A673 (cell line): Measurements from ENCODE around the gene SLC26A1. TPM values are rescaled to one million over a fixed set of nuclear protein-coding genes. Genes with fewer than 3 reads are reported as not detected.

Source experiments
- BruUV-seq: library from RNA; stranded (reverse); fragments of 400-500 nt; replicated peaks from 2 replicates; lab custom pipeline; 2021; lab: Mats Ljungman, UMichigan
- CTCF ChIA-PET: fragments of 300-600 bp; sonication (Branson Sonifier 250); formaldehyde crosslinking; loops from one replicate; lab custom pipeline; 2022; ENCODE audit warnings: antibody characterized with exemption; lab: Charles Lee
- POLR2A ChIA-PET: fragments of 300-600 bp; sonication (Branson Sonifier 250); formaldehyde crosslinking; loops from one replicate; lab custom pipeline; 2022; ENCODE audit warnings: antibody characterized with exemption; ENCODE audit not compliant: low non-redundant PET; lab: Charles Lee
- DNase-seq: peaks from one replicate; pipeline ENCODE4 v3.0.0-alpha.2; 2015; ENCODE audit warnings: low spot score
- H3K27ac ChIP-seq: fragments of 200-600 bp; sonication (generic); 2 replicates; pipeline ENCODE4 v1.5.1; 2016; ENCODE audit warnings: mixed run types, low read depth, mild to moderate bottlenecking, mixed read lengths, antibody characterized with exemption, low read length; ENCODE audit not compliant: poor library complexity, severe bottlenecking
- H3K27me3 ChIP-seq: fragments of 200-600 bp; sonication (generic); replicated peaks from 2 replicates; pipeline ENCODE4 v1.6.1; 2017; ENCODE audit warnings: mixed run types, low read depth, mild to moderate bottlenecking, mixed read lengths, antibody characterized with exemption, low read length; ENCODE audit not compliant: insufficient read depth, poor library complexity
- H3K36me3 ChIP-seq: fragments of 200-600 bp; sonication (generic); 2 replicates; pipeline ENCODE4 v1.6.1; 2016; ENCODE audit warnings: mixed run types, mild to moderate bottlenecking, mixed read lengths, antibody characterized with exemption, low read length; ENCODE audit not compliant: insufficient read depth, poor library complexity, severe bottlenecking
- H3K4me1 ChIP-seq: fragments of 200-600 bp; sonication (generic); 2 replicates; pipeline ENCODE4 v1.6.1; 2017; ENCODE audit warnings: mixed run types, mild to moderate bottlenecking, mixed read lengths, antibody characterized with exemption, low read length; ENCODE audit not compliant: insufficient read depth, poor library complexity, severe bottlenecking
- H3K4me3 ChIP-seq: fragments of 200-600 bp; sonication (generic); 2 replicates; pipeline ENCODE4 v1.5.1; 2016; ENCODE audit warnings: low read depth, mixed run types, mild to moderate bottlenecking, mixed read lengths, low read length; ENCODE audit not compliant: poor library complexity, severe bottlenecking
- H3K9me3 ChIP-seq: fragments of 200-600 bp; sonication (generic); 2 replicates; pipeline ENCODE4 v1.6.1; 2016; ENCODE audit warnings: mixed run types, low read depth, mild to moderate bottlenecking, mixed read lengths, antibody characterized with exemption, low read length; ENCODE audit not compliant: poor library complexity, severe bottlenecking
- CTCF ChIP-seq: fragments of 300-800, 200-600 bp; sonication (generic); conservative IDR thresholded peaks from 2 replicates; pipeline ENCODE4 v1.5.1; 2017; ENCODE audit warnings: low read depth, mild to moderate bottlenecking, antibody characterized with exemption, low read length, moderate library complexity, mixed read lengths
- EZH2 ChIP-seq: fragments of 200-600 bp; sonication (generic); IDR thresholded peaks from 2 replicates; pipeline ENCODE4 v1.6.1; 2017; ENCODE audit warnings: borderline replicate concordance, low read depth, mild to moderate bottlenecking, mixed read lengths, antibody characterized with exemption, low read length; ENCODE audit not compliant: poor library complexity, severe bottlenecking
- intact Hi-C: fragments of 100-400 bp; cut with micrococcal nuclease; formaldehyde crosslinking; loops from one replicate; pipeline ENCODE4 v1.10.0; 2022; ENCODE audit not compliant: unreplicated experiment
- total RNA-seq: library from RNA; stranded (reverse); gene quantifications from 2 replicates; pipeline ENCODE4 v1.2.3, GENCODE V29; 2021

Gene SLC26A1
- total RNA-seq, 1 experiment from 2014 or later = 0.30 TPM

DNA sequence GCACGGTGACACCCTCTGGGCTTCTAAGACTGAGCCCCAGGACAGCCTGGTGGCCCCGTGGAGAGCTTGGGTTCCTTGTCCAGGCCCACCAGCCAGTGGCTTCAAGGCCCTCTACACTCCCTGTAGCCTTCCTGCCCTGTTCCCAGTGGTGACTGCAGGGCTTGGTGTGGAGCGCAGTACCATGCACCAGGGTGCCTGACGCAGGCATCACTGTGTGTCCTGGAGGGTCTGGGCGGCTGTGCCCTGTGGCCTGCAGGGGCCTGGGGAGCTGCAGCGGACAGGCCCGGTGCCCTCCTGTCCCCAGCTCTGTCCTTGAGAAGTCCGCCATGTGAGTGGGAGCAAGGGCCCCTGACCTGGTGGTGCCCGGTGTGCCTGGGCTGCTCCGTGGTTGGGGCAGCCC is 22.5 kb upstream of the SLC26A1 start:
- BruUV-seq = no TSS peak
- no peaks in the 10 kb centered on the region for H3K9me3 ChIP-seq
- POLR2A ChIA-PET = no interaction called here
- H3K27ac ChIP-seq = no peak overlapping the region
- H3K4me3 ChIP-seq = no peak overlapping the region
- no peak for DNase-seq
- TF ChIP-seq CTCF (no peak), EZH2 (no peak)
- intact Hi-C loops = no loop called here
- H3K36me3 ChIP-seq = no peaks in the 10 kb centered on the region
- CTCF ChIA-PET = no interaction called here
- H3K4me1 ChIP-seq = peaks cover 11% of the 10 kb centered on the region
- H3K27me3 ChIP-seq = no peaks in the 10 kb centered on the region

- CTCF ChIA-PET = no interaction called here
- TF ChIP-seq CTCF (no peak), EZH2 (no peak)
- no peak overlapping the region for H3K4me3 ChIP-seq
- H3K9me3 ChIP-seq = no peaks in the 10 kb centered on the region
- no TSS peak for BruUV-seq
- no peaks in the 10 kb centered on the region for H3K27me3 ChIP-seq
- DNase-seq = no peak
- POLR2A ChIA-PET = no interaction called here
- H3K36me3 ChIP-seq = no peaks in the 10 kb centered on the region
- H3K27ac ChIP-seq = no peak overlapping the region
- peaks cover 16% of the 10 kb centered on the region for H3K4me1 ChIP-seq
- intact Hi-C loops = no loop called here
Measured at GRCh38 chr4:1015179-1015578, 22.0 kb upstream of the SLC26A1 start.

DNA sequence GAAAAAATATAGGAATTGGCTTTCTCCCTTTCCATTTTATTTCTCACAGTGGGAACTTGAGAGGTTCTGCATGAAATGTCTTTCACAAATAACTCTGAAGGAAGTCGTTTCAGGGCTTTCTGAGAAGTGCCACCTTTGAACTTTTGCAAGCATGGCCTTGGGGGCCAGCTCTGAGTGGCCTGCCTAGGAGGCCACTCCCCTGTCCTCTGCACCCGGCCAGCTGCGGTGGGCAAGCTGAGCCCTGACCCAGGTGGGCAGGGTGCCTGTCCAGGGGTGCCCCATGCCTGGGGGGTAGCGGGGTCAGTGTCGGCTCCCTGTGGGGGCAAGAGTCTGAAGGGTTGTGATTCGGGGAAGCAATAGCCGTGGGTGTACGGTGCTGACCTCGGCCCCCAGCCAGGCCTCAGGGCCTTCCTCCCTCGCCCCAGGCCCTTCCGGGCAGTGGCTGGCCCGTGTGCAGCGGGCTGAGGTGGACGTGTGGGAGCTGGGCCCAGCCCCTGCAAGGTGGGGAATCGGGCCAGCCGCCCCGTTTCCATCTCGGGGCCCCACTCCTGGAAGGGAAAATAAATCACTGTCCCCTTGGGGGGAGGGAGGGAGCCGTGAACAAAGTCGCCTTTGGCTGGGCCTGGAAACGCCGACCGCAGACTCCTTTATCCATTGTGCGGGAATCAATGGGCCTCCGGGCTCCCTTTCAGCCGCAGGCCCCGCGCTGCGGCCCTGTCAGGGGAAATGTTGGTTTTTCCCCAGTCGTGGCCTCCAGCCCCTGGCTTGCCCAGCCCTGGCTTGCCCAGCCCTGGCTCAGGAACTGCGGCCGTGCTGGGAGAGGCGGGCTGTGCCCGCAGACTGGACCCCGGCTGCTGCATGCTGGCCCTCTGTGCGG is 21.3 kb upstream of the SLC26A1 start:
- H3K4me3 ChIP-seq = no peak overlapping the region
- TSS peak; percentile 61 for BruUV-seq
- ChIA-PET CTCF (no interaction called here), POLR2A (no interaction called here)
- H3K27ac ChIP-seq = no peak overlapping the region
- TF ChIP-seq EZH2 (no peak), CTCF (no peak)
- H3K9me3 ChIP-seq = no peaks in the 10 kb centered on the region
- no peaks in the 10 kb centered on the region for H3K27me3 ChIP-seq
- intact Hi-C loops = no loop called here
- no peaks in the 10 kb centered on the region for H3K36me3 ChIP-seq
- H3K4me1 ChIP-seq = peaks cover 17% of the 10 kb centered on the region
- no peak for DNase-seq
